ENCODE measurements around the gene ADH1A.
"Not testable (repeated sequence)": the region's sequence is repeated elsewhere in the genome, so short reads cannot be mapped to it uniquely, and the experiment has no call there.

ADH1A gene

GRCh38 chr4:99290848-99291786, at the start of gene ADH1A:
ADH1A (minus strand) TSS chr4:99290985; CDS start chr4:99290914, 71 bp downstream.
- DNase-seq = no peak

GRCh38 chr4:99339172-99339571, 48.4 kb upstream of the ADH1A start:
- no peak for DNase-seq

GRCh38 chr4:99336553-99336952, 45.8 kb upstream of the ADH1A start:
- DNase-seq = no peak

GRCh38 chr4:99334880-99335279, 44.1 kb upstream of the ADH1A start:
- DNase-seq = no peak

GRCh38 chr4:99330648-99331047, 39.9 kb upstream of the ADH1A start:
- DNase-seq = no peak

GRCh38 chr4:99329876-99330275, 39.1 kb upstream of the ADH1A start:
- DNase-seq = no peak

- DNase-seq = no peak
These were observed 34.2 kb upstream of the ADH1A start for GRCh38 chr4:99324979-99325378.

- no peak for DNase-seq
These were observed 33.6 kb upstream of the ADH1A start for GRCh38 chr4:99324361-99324760.

GRCh38 chr4:99323756-99324155, 33.0 kb upstream of the ADH1A start:
- DNase-seq = no peak

GRCh38 chr4:99321241-99322191, 30.7 kb upstream of the ADH1A start, which contains the start of gene ADH1B:
ADH1B (minus strand) TSS chr4:99321401; CDS start chr4:99321331, 70 bp downstream.
- DNase-seq = no peak

- DNase-seq = not testable (repeated sequence)
These were observed 27.0 kb upstream of the ADH1A start for GRCh38 chr4:99317811-99318210.

GRCh38 chr4:99317354-99317753, 26.6 kb upstream of the ADH1A start:
- DNase-seq = no peak

GRCh38 chr4:99315839-99316238, 25.1 kb upstream of the ADH1A start:
- DNase-seq = no peak

GRCh38 chr4:99314211-99314610, 23.4 kb upstream of the ADH1A start:
- no peak for DNase-seq

GRCh38 chr4:99310389-99310788, 19.6 kb upstream of the ADH1A start:
- no peak for DNase-seq

- DNase-seq = no peak
These were observed 15.0 kb upstream of the ADH1A start for GRCh38 chr4:99305638-99306400.

GRCh38 chr4:99301376-99302164, 10.8 kb upstream of the ADH1A start:
- no peak for DNase-seq

- DNase-seq = no peak
These were observed 10.1 kb upstream of the ADH1A start for GRCh38 chr4:99300934-99301333.

- no peak for DNase-seq
These were observed 2.6 kb upstream of the ADH1A start for GRCh38 chr4:99293357-99293756.

- no peak for DNase-seq
These were observed 5.4 kb downstream of the ADH1A start for GRCh38 chr4:99285387-99285786.

GRCh38 chr4:99282731-99283130, 8.1 kb downstream of the ADH1A start:
- no peak for DNase-seq

GRCh38 chr4:99281261-99281660, 9.5 kb downstream of the ADH1A start:
- no peak for DNase-seq
